Tibial nerve (tissue), 4 donors: ENCODE measurements around the gene SLN.

Experiments used
- CTCF ChIP-seq, 5 experiments: fragments of 200-600 bp in 3 of 5; fragments of 450-650 bp in 2 of 5; sonication (generic) in 3 of 5; IDR thresholded peaks; one replicate each; pipeline ENCODE4 v1.5.1; 2016 to 2019; ENCODE audit warnings: antibody characterized with exemption in 5 of 5, mild to moderate bottlenecking in 3 of 5, moderate library complexity in 2 of 5
- EP300 ChIP-seq, 2 donors: sonication (generic); formaldehyde crosslinking; IDR thresholded peaks; one replicate each; pipeline ENCODE4 v1.6.1; 2017; ENCODE audit warnings: antibody characterized with exemption in 2 of 2, mild to moderate bottlenecking in 1 of 2
- POLR2A ChIP-seq, 2 donors: fragments of 450-650 bp; IDR thresholded peaks; one replicate each; pipeline ENCODE4 v1.6.1; 2017; ENCODE audit warnings: antibody characterized with exemption in 2 of 2, mild to moderate bottlenecking in 2 of 2, moderate library complexity in 2 of 2

GRCh38 chr11:107683807-107684206, 28.0 kb downstream of the SLN start:
- TF ChIP-seq CTCF (IDR thresholded peaks at IDR 0.05): no peak
- TF ChIP-seq POLR2A (IDR thresholded peaks at IDR 0.05): no peak
- TF ChIP-seq EP300 (IDR thresholded peaks at IDR 0.05): no peak
